Mesothelial cell of epicardium (in vitro differentiated cells): ENCODE results near the gene TVP23C. TPM values are rescaled to one million over a fixed set of nuclear protein-coding genes. Genes with fewer than 3 reads are reported as not detected.
A peak's percentile ranks its signal among the peaks of the same experiment; 100 is the strongest.

Experiments used
- DNase-seq, 2 experiments: peaks; one replicate each; pipeline ENCODE4 v3.0.0; 2021; ENCODE audit warnings: low spot score in 2 of 2; ENCODE audit not compliant: unreplicated experiment in 2 of 2
- H3K27ac Mint-ChIP-seq: 2 replicates; pipeline ENCODE4 v1.8.0; 2021; ENCODE audit warnings: mixed read lengths
- H3K27me3 Mint-ChIP-seq: 2 replicates; pipeline ENCODE4 v1.8.0; 2021; ENCODE audit warnings: low read depth, mixed read lengths
- H3K36me3 Mint-ChIP-seq: 2 replicates; pipeline ENCODE4 v1.8.0; 2021; ENCODE audit warnings: mixed read lengths
- H3K4me1 Mint-ChIP-seq: 2 replicates; pipeline ENCODE4 v1.8.0; 2021; ENCODE audit warnings: mixed read lengths
- H3K4me3 Mint-ChIP-seq: 2 replicates; pipeline ENCODE4 v1.8.0; 2021; ENCODE audit warnings: mild to moderate bottlenecking, moderate library complexity, mixed read lengths
- H3K9me3 Mint-ChIP-seq: 2 replicates; pipeline ENCODE4 v1.8.0; 2021; ENCODE audit warnings: mixed read lengths
- CTCF ChIP-seq: fragments of 200-600 bp; sonication (generic); IDR thresholded peaks from one replicate; pipeline ENCODE4 v1.5.0; 2021; ENCODE audit warnings: antibody characterized with exemption; ENCODE audit not compliant: unreplicated experiment
- total RNA-seq: library from RNA; stranded (reverse); gene quantifications from 3 replicates; pipeline ENCODE4 v1.2.1, GENCODE V29; 2021

TVP23C gene
- total RNA-seq, 1 donor from 2014 or later: 66.4 TPM

GRCh38 chr17:15480204-15480603, 83.1 kb downstream of the TVP23C start:
- DNase-seq: no peak
- Mint-ChIP-seq H3K4me3 (no peak overlapping the region), H3K36me3 (peaks cover 24% of the 10 kb centered on the region), H3K27ac (peak overlapping the region; percentile 22), H3K27me3 (no peaks in the 10 kb centered on the region), H3K4me1 (peaks cover 21% of the 10 kb centered on the region), H3K9me3 (no peaks in the 10 kb centered on the region)
- TF ChIP-seq CTCF: no peak

GRCh38 chr17:15479703-15480102, 83.6 kb downstream of the TVP23C start:
- no peaks in the 10 kb centered on the region for H3K27me3 Mint-ChIP-seq
- H3K4me1 Mint-ChIP-seq: peaks cover 22% of the 10 kb centered on the region
- peaks cover 26% of the 10 kb centered on the region for H3K36me3 Mint-ChIP-seq
- H3K27ac Mint-ChIP-seq: peak overlapping the region; percentile 22
- H3K4me3 Mint-ChIP-seq: no peak overlapping the region
- no peak for TF ChIP-seq CTCF
- no peak for DNase-seq
- no peaks in the 10 kb centered on the region for H3K9me3 Mint-ChIP-seq

DNA sequence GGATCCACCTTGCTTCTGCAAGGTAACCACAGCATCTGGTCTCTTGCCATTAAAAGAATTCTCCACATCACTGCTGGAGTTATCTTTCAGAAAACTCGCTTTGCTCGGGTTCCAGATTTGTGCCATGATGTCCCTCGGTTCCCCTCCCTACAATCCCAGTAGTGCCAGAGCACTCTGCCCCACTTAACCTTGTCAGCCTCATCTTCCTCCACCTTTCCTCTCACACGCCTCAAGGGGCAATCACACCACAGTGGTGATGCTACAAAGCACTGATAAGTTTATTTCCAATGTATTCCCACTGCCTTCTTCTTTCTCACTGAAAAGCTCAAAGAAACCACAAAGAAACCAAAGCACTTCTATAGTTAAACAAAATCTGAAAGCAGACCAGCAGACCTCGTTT, 84.4 kb downstream of the TVP23C start:
- no peak for DNase-seq
- Mint-ChIP-seq H3K36me3 (peaks cover 27% of the 10 kb centered on the region), H3K4me3 (no peak overlapping the region), H3K27me3 (no peaks in the 10 kb centered on the region), H3K9me3 (no peaks in the 10 kb centered on the region), H3K27ac (no peak overlapping the region), H3K4me1 (peaks cover 22% of the 10 kb centered on the region)
- no peak for TF ChIP-seq CTCF

DNA sequence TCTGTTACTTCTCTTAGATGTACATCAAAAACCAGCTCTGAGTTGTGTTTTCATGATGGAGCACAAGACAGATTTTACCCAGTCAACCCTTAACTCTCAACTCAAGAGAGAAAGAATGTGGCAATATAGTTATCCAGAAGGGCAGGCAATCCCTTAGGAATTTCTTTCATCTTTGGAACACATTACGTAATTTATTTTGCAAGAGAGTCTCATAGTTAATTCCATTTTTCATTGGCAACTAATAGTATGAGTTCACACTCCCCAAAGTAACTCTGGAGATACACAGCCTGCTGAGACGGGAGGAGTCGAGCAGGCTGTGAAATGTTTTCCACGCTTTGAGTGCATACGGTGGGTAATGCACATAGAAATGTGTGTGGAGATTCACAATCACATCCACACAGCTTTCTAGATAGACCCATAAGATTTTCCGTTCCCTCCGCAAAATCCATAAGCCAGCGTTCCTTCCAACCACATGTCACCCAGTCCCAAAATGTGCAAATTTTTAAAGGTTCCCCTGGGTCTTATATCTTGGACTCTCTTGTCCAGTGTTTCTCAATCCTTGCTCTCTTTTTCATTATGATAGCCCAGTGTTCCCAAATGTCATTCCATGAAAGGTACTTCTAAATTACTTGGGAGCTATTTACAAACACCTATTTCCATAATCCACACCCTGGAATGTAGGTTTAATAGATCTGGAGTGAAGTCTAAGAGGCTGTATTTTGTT, 87.5 kb downstream of the TVP23C start:
- peaks cover 24% of the 10 kb centered on the region for H3K4me1 Mint-ChIP-seq
- no peak overlapping the region for H3K4me3 Mint-ChIP-seq
- H3K27ac Mint-ChIP-seq: peak overlapping the region; percentile 58
- TF ChIP-seq CTCF: no peak
- peaks cover 23% of the 10 kb centered on the region for H3K36me3 Mint-ChIP-seq
- no peak for DNase-seq
- H3K27me3 Mint-ChIP-seq: no peaks in the 10 kb centered on the region
- no peaks in the 10 kb centered on the region for H3K9me3 Mint-ChIP-seq

GRCh38 chr17:15472891-15473290, 90.4 kb downstream of the TVP23C start:
- no peaks in the 10 kb centered on the region for H3K27me3 Mint-ChIP-seq
- peaks cover 18% of the 10 kb centered on the region for H3K4me1 Mint-ChIP-seq
- no peak for DNase-seq
- H3K27ac Mint-ChIP-seq: no peak overlapping the region
- H3K4me3 Mint-ChIP-seq: no peak overlapping the region
- peaks cover 18% of the 10 kb centered on the region for H3K36me3 Mint-ChIP-seq
- no peaks in the 10 kb centered on the region for H3K9me3 Mint-ChIP-seq
- no peak for TF ChIP-seq CTCF
